Testis (tissue), 2 donors: ENCODE results near the gene ZNF337.

Experiments
- CTCF ChIP-seq, 3 experiments: fragments of 450-650 bp in 2 of 3; fragments of 200-600 bp in 1 of 3; sonication (generic) in 1 of 3; IDR thresholded peaks; one replicate each; pipeline ENCODE4 v1.5.1; 2016 to 2019; ENCODE audit warnings: antibody characterized with exemption in 3 of 3, mild to moderate bottlenecking in 2 of 3, moderate library complexity in 1 of 3
- POLR2A ChIP-seq: fragments of 450-650 bp; IDR thresholded peaks from one replicate; pipeline ENCODE4 v1.6.1; 2017; ENCODE audit warnings: antibody characterized with exemption, mild to moderate bottlenecking, moderate library complexity

GRCh38 chr20:25723975-25724374 lies 27.3 kb upstream of the ZNF337 start:
- TF ChIP-seq CTCF (IDR thresholded peaks at IDR 0.05) (no peak), POLR2A (no peak)
